Heart right ventricle (tissue), 16 donors: ENCODE data around the gene SMC4. TPM values are rescaled to one million over a fixed set of nuclear protein-coding genes. Genes with fewer than 3 reads are reported as not detected.

Source experiments
- ATAC-seq, 8 donors: fragments of 200-7000 bp; cut with Tn5 transposase; one replicate each; pipeline ENCODE4 v1.9.1; 2020; ENCODE audit warnings: mild to moderate bottlenecking in 8 of 8, moderate library complexity in 8 of 8, moderate number of reproducible peaks in 1 of 8
- DNase-seq, 2 donors: peaks; one replicate each; pipeline ENCODE4 v3.0.0-alpha.2; 2020
- H3K27ac ChIP-seq, 10 donors: fragments of 200-600 bp; sonication (generic) in 2 of 10; one replicate each; pipeline versions ENCODE4 v1.5.0 to v1.8.0; 2020 to 2022; ENCODE audit warnings: mild to moderate bottlenecking in 3 of 10
- H3K27me3 ChIP-seq, 7 donors: fragments of 200-600 bp; one replicate each; pipeline ENCODE4 v1.8.0; 2021 to 2022; ENCODE audit warnings: mild to moderate bottlenecking in 2 of 7
- H3K36me3 ChIP-seq, 9 donors: fragments of 200-600 bp; sonication (generic) in 1 of 9; one replicate each; pipeline versions ENCODE4 v1.5.0 to v1.8.0; 2020 to 2022; ENCODE audit warnings: mild to moderate bottlenecking in 2 of 9
- H3K4me1 ChIP-seq, 9 donors: fragments of 200-600 bp; sonication (generic) in 1 of 9; one replicate each; pipeline versions ENCODE4 v1.5.0 to v1.8.0; 2020 to 2022; ENCODE audit warnings: mild to moderate bottlenecking in 4 of 9
- H3K4me3 ChIP-seq, 10 donors: fragments of 200-600 bp; sonication (generic) in 2 of 10; one replicate each; pipeline versions ENCODE4 v1.5.0 to v1.8.0; 2020 to 2022; ENCODE audit warnings: mild to moderate bottlenecking in 7 of 10, moderate library complexity in 2 of 10
- H3K9me3 ChIP-seq, 11 donors: fragments of 200-600 bp in 10 of 11; sonication (generic) in 2 of 11; one replicate each; pipeline versions ENCODE4 v1.5.0 to v1.8.0; 2013 to 2022; ENCODE audit warnings: mild to moderate bottlenecking in 2 of 11, control low read depth in 1 of 11, moderate library complexity in 1 of 11
- CTCF ChIP-seq, 9 donors: fragments of 200-600 bp; sonication (generic) in 2 of 9; IDR thresholded peaks; one replicate each; pipeline versions ENCODE4 v1.5.0 to v1.8.0; 2021 to 2022; ENCODE audit warnings: antibody characterized with exemption in 9 of 9, mild to moderate bottlenecking in 5 of 9, moderate library complexity in 1 of 9
- WGBS, 2 donors: extraction: QIAGEN DNeasy Blood & Tissue Kit; methylation state at CpG; one replicate each; pipeline ENCODE4 v1.1.7; 2013; ENCODE audit warnings: inconsistent platforms in 1 of 2; 5-methylcytosine and 5-hydroxymethylcytosine counted together
- intact Hi-C, 10 donors: fragments of 100-400 bp; cut with DNase I; formaldehyde crosslinking; loops; one replicate each; pipeline versions ENCODE4 v1.11.1 to v1.14.2; 2022
- polyA plus RNA-seq, 2 donors: library from polyadenylated mRNA; stranded (reverse); fragments of 200-250 nt; gene quantifications; one replicate each; pipeline ENCODE4 v1.2.3, GENCODE V29; 2013
- total RNA-seq, 10 donors: library from RNA; stranded (reverse); fragmentation: NEBNext Ultra II Directional in 3 of 10; extraction: Animal tissue kit (Norgen Biotek cat#: 25700) in 3 of 10; gene quantifications; one replicate each; pipeline versions ENCODE4 v1.2.1 to v1.2.4, GENCODE V29; 2021 to 2023
- donor health status: Arrhythmogenic right ventricular cardiomyopathy.
- donor health status: ischemic (EF 13 %, LVEDD 7.1; RV severe dilation, severe dysfunction).
- donor health status: healthy with polysubstance abuse.
- donor health status: DM: no; HTN: yes; CAD: no.
- donor health status: DM: no; HTN: no; CAD: no.
- donor health status: ischemic (EF 25% LVEDD 6.9; RV normal size, moderate dysfunction).
- donor health status: ischemic (EF 25% LVEDD 5.7; RV mildly dilated, moderate dysfunction).
- donor health status: healthy.
- donor health status: DM: yes; HTN: yes; CAD: no.
- donor health status: Ischemic cardiomyopathy.
- donor health status: ischemic (EF 35%, LVEDD 5.7; RV mildly dilated, moderate dysfunction).
- donor health status: nonischemic (EF 11% LVEDD 7.7; RV severe dilation, severe dysfunction).
- donor health status: DM: yes; HTN: yes; CAD: no.
- donor health status: PGD.
- donor health status: ischemic (EF 29% LVEDD 5.4; RV normal size, mild dysfunction).
- donor health status: nonischemic (EF 23%, LVEDD 6.1; RV moderate dilation, normal function).

The SMC4 gene
- total and polyA plus RNA-seq, 12 donors = 8.9 to 38.6 (median 17.3) TPM

- Histone ChIP-seq H3K36me3 (peaks cover 0 to 4% (median 0%) of the 10 kb centered on the region in 9 donors), H3K9me3 (no peaks in the 10 kb centered on the region), H3K27ac (no peak overlapping the region), H3K4me3 (no peak overlapping the region), H3K4me1 (no peaks in the 10 kb centered on the region), H3K27me3 (peaks cover 0 to 11% (median 0%) of the 10 kb centered on the region in 7 donors)
- intact Hi-C loops = no loop called here
- ATAC-seq = no peak
- WGBS, 2 donors = 85 to 86% methylated on average over 5 of the region's 5 CpGs
- no peak for TF ChIP-seq CTCF (IDR thresholded peaks at IDR 0.05)
- no peak for DNase-seq
Measured at GRCh38 chr3:160478338-160478737, 78.9 kb downstream of the SMC4 start.

- Histone ChIP-seq H3K27me3 (peaks cover 0 to 10% (median 0%) of the 10 kb centered on the region in 7 donors), H3K36me3 (peaks cover 0 to 4% (median 0%) of the 10 kb centered on the region in 9 donors), H3K27ac (no peak overlapping the region), H3K4me3 (no peak overlapping the region), H3K9me3 (no peaks in the 10 kb centered on the region), H3K4me1 (no peaks in the 10 kb centered on the region)
- 90 to 94% methylated on average over 10 of the region's 10 CpGs for WGBS, 2 donors
- ATAC-seq = no peak
- no peak for DNase-seq
- intact Hi-C loops = no loop called here
- no peak for TF ChIP-seq CTCF (IDR thresholded peaks at IDR 0.05)
Measured at GRCh38 chr3:160479376-160479775, 79.9 kb downstream of the SMC4 start.

- no peak overlapping the region for H3K27ac ChIP-seq
- no peak for ATAC-seq
- H3K4me1 ChIP-seq = peaks cover 0 to 4% (median 0%) of the 10 kb centered on the region in 9 donors
- H3K9me3 ChIP-seq = no peaks in the 10 kb centered on the region
- intact Hi-C loops = loop anchor here in 1 of 10 donors (10.0 kb wide), 1 partner anchor 436 kb away; no protein-coding TSS in a partner anchor
- no peak overlapping the region for H3K4me3 ChIP-seq
- H3K36me3 ChIP-seq = peaks cover 0 to 4% (median 0%) of the 10 kb centered on the region in 9 donors
- 92 to 95% methylated on average over 5 of the region's 5 CpGs for WGBS, 2 donors
- TF ChIP-seq CTCF (IDR thresholded peaks at IDR 0.05) = no peak
- peaks cover 0 to 5% (median 0%) of the 10 kb centered on the region in 7 donors for H3K27me3 ChIP-seq
- DNase-seq = no peak
Measured at GRCh38 chr3:160480931-160481330, 81.5 kb downstream of the SMC4 start.

- Histone ChIP-seq H3K36me3 (peaks cover 0 to 4% (median 0%) of the 10 kb centered on the region in 9 donors), H3K4me3 (no peak overlapping the region), H3K27me3 (peaks cover 0 to 3% (median 0%) of the 10 kb centered on the region in 7 donors), H3K9me3 (no peaks in the 10 kb centered on the region), H3K4me1 (peaks cover 0 to 4% (median 0%) of the 10 kb centered on the region in 9 donors), H3K27ac (no peak overlapping the region)
- intact Hi-C loops = loop anchor here in 1 of 10 donors (10.0 kb wide), 1 partner anchor 437 kb away; no protein-coding TSS in a partner anchor
- no peak for TF ChIP-seq CTCF (IDR thresholded peaks at IDR 0.05)
- 85 to 93% methylated on average over 6 of the region's 6 CpGs for WGBS, 2 donors
- no peak for DNase-seq
- no peak for ATAC-seq
Measured at GRCh38 chr3:160481856-160482255, 82.4 kb downstream of the SMC4 start.
